Pancreas (tissue), 10 donors: ENCODE measurements around the gene CMTM6. TPM values are rescaled to one million over a fixed set of nuclear protein-coding genes. Genes with fewer than 3 reads are reported as not detected.
"Not testable (repeated sequence)": the region's sequence is repeated elsewhere in the genome, so short reads cannot be mapped to it uniquely, and the experiment has no call there.

Experiments
- ATAC-seq, 4 donors: fragments of 200-7000 bp; cut with Tn5 transposase; one replicate each; pipeline versions ENCODE4 v1.8.0 to v1.9.1; 2020; ENCODE audit warnings: mild to moderate bottlenecking in 4 of 4, moderate library complexity in 4 of 4
- DNase-seq, 6 donors: peaks; one replicate each; pipeline ENCODE4 v3.0.0-alpha.2; 2020
- FAIRE-seq: peaks from 2 replicates; lab custom pipeline; 2012; peaks lifted over from hg19 to GRCh38; lab: Jason Lieb, UNC
- H3K27ac ChIP-seq, 4 donors: fragments of 200-600 bp; sonication (generic); 1 replicate in 3 of 4; 2 replicates in 1 of 4; pipeline versions ENCODE4 v1.5.0 to v1.8.0; 2020
- H3K27me3 ChIP-seq, 4 donors: fragments of 200-600 bp; one replicate each; pipeline ENCODE4 v1.8.0; 2021
- H3K36me3 ChIP-seq, 3 donors: fragments of 200-600 bp; sonication (generic) in 1 of 3; one replicate each; pipeline versions ENCODE4 v1.5.0 to v1.8.0; 2020 to 2021
- H3K4me1 ChIP-seq, 3 donors: fragments of 200-600 bp; one replicate each; pipeline ENCODE4 v1.8.0; 2021
- H3K4me3 ChIP-seq, 4 donors: fragments of 200-600 bp; sonication (generic) in 2 of 4; one replicate each; pipeline versions ENCODE4 v1.5.0 to v1.8.0; 2020 to 2021
- H3K9me3 ChIP-seq, 4 donors: fragments of 200-600 bp; one replicate each; pipeline ENCODE4 v1.8.0; 2021
- WGBS, 2 donors: extraction: QIAGEN DNeasy Blood & Tissue Kit; methylation state at CpG; one replicate each; pipeline ENCODE4 v1.1.7; 2013; 5-methylcytosine and 5-hydroxymethylcytosine counted together
- intact Hi-C, 3 donors: fragments of 100-400 bp; cut with DNase I; formaldehyde crosslinking; loops; one replicate each; pipeline versions ENCODE4 v1.11.1 to v1.14.2; 2022
- polyA plus RNA-seq, 2 donors: library from polyadenylated mRNA; stranded (reverse); fragments of 200-250 nt; gene quantifications; one replicate each; pipeline ENCODE4 v1.2.3, GENCODE V29; 2013
- total RNA-seq, 6 donors: library from RNA; stranded (reverse); fragmentation: NEBNext Ultra II Directional in 4 of 6; extraction: Animal tissue kit (Norgen Biotek cat#: 25700) in 4 of 6; gene quantifications; one replicate each; pipeline versions ENCODE4 v1.2.1 to v1.2.4, GENCODE V29; 2021 to 2023
- TF ChIP-seq, protein P1 (sequence below), 4 donors: fragments of 200-600 bp; sonication (generic) in 3 of 4; IDR thresholded peaks; one replicate each; pipeline versions ENCODE4 v1.5.0 to v1.8.0; 2021; ENCODE audit warnings: antibody characterized with exemption in 4 of 4
- donor health status: healthy with polysubstance abuse.
- donor health status: DM: no; HTN: no; CAD: no; lungs with moderate emphysema.
- donor health status: DM: no; HTN: no; CAD: no.
- donor health status: control.
- donor health status: control.
- donor health status: Bipolar disorder and iron deficiency.
- donor health status: DM: yes; HTN: yes; CAD: no.
- donor health status: DM: no; HTN: no; CAD: no.
- donor health status: DM: no; HTN: no; CAD: no.
- donor health status: DM: yes; HTN: yes; CAD: no.

The CMTM6 gene
- total and polyA plus RNA-seq, 8 donors = 8.4 to 34.0 (median 13.7) TPM

DNA sequence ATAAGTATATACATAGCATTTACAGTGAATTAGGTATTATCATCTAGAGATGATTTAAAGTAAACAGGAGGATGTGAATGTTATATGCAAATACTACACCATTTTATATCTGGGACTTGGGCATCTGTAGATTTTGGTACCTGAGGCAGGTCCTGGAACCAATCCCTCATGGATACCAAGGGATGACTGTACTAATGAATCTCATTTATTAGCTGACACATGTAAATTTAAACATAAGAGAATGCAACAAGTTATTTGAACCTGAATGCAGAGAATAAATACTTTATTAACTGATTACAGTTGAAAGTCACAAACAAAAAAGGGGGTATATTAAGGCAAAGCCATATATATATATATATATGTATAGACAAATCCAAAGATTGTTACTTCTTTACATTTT, 23.1 kb upstream of the CMTM6 start:
- Histone ChIP-seq H3K9me3 (no peaks in the 10 kb centered on the region), H3K4me3 (no peak overlapping the region), H3K27ac (no peak overlapping the region), H3K36me3 (peaks cover 3 to 38% (median 20%) of the 10 kb centered on the region in 3 donors), H3K27me3 (no peaks in the 10 kb centered on the region), H3K4me1 (no peaks in the 10 kb centered on the region)
- ATAC-seq = no peak
- FAIRE-seq = no peak
- intact Hi-C loops = no loop called here
- no peak for DNase-seq
- TF ChIP-seq, protein P1, sequence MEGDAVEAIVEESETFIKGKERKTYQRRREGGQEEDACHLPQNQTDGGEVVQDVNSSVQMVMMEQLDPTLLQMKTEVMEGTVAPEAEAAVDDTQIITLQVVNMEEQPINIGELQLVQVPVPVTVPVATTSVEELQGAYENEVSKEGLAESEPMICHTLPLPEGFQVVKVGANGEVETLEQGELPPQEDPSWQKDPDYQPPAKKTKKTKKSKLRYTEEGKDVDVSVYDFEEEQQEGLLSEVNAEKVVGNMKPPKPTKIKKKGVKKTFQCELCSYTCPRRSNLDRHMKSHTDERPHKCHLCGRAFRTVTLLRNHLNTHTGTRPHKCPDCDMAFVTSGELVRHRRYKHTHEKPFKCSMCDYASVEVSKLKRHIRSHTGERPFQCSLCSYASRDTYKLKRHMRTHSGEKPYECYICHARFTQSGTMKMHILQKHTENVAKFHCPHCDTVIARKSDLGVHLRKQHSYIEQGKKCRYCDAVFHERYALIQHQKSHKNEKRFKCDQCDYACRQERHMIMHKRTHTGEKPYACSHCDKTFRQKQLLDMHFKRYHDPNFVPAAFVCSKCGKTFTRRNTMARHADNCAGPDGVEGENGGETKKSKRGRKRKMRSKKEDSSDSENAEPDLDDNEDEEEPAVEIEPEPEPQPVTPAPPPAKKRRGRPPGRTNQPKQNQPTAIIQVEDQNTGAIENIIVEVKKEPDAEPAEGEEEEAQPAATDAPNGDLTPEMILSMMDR (IDR thresholded peaks at IDR 0.05) = no peak

DNA sequence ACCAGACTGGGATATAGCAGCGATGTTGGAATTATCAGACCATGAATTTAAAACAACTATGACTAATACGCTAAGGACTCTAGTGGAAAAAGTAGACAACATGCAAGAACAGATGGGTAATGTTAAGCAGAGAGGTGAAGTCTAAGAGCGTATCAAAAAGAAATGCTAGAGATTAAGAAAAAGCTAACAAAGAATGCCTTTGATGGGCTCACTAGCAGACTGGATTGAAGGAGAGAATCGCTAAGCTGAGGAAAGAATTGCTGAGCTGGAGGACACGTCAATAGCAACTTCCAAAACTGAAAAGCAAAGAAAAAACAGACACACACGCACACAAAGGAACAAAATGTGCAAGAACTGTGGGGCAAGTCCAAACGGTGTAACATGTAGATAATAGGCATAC, 20.0 kb upstream of the CMTM6 start:
- TF ChIP-seq, protein P1 (IDR thresholded peaks at IDR 0.05) = no peak
- intact Hi-C loops = no loop called here
- 78 to 81% methylated on average over 7 of the region's 7 CpGs for WGBS, 2 donors
- peaks cover 3 to 19% (median 12%) of the 10 kb centered on the region in 3 donors for H3K36me3 ChIP-seq
- H3K4me3 ChIP-seq = no peak overlapping the region
- no peak for ATAC-seq
- H3K27me3 ChIP-seq = no peaks in the 10 kb centered on the region
- H3K4me1 ChIP-seq = no peaks in the 10 kb centered on the region
- DNase-seq = no peak
- H3K27ac ChIP-seq = no peak overlapping the region
- no peak for FAIRE-seq
- no peaks in the 10 kb centered on the region for H3K9me3 ChIP-seq

DNA sequence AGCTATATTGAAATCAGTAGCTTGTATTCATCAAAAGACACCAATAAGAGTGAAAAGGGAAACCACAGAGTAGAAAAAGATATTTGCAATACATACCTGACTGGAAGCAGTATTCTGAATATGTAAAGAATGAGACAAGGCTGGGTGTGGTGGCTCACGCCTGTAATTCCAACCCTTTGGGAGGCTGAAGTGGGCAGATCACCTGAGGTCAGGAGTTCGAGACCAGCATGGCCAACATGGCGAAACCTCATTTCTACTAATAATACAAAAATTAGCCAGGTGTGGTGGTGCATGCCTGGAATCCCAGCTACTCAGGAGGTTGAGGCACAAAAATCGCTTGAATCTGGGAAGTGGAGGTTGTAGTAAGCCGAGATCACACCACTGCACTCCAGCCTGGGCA, 16.3 kb upstream of the CMTM6 start:
- intact Hi-C loops, H3K4me1 ChIP-seq, ATAC-seq, H3K27me3 ChIP-seq, H3K4me3 ChIP-seq, H3K9me3 ChIP-seq, DNase-seq, FAIRE-seq, H3K36me3 ChIP-seq, H3K27ac ChIP-seq: not testable (repeated sequence)
- 93 to 98% methylated on average over 5 of the region's 5 CpGs for WGBS, 2 donors

DNA sequence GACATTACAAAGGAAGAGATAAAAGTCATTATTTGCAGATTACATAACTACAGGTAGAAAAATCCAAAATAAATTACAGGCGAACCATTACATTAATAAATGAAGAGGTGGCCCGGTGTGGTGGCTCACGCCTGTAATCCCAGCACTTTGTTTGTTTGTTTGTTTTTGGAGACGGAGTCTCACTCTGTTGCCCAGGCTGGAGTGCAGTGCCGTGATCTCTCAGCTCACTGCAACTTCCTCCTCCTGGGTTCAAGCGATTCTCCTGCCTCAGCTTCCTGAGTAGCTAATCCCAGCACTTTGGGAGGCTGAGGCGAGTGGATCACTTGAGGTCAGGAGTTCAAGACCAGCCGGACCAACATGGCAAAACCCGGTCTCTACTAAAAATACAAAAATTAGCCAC, 14.1 kb upstream of the CMTM6 start:
- ATAC-seq, FAIRE-seq, H3K27me3 ChIP-seq, H3K9me3 ChIP-seq, H3K36me3 ChIP-seq, H3K4me3 ChIP-seq, intact Hi-C loops, H3K4me1 ChIP-seq, DNase-seq: not testable (repeated sequence)
- peak overlapping the region in 1 of 4 donors; percentile 29 for H3K27ac ChIP-seq
- WGBS, 2 donors = 86 to 94% methylated on average over 9 of the region's 9 CpGs

DNA sequence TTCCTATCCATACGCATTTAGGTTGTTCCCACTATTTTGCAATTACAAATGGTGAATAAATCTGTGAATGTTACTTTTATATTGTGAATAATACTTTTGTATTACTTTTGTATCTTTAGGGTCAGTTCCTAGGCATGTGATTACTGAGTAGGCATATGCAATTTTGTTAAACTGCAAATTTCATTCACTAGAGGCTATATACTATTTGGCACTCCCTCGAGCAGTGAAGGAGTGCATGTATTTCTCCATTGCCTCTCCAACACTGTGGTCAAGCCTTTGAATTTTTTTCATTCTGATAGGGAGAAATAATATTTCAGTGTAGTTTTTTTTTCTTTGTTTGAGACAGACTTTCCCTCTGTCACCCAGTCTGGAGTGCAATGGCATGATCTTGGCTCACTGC, 8.4 kb upstream of the CMTM6 start:
- Histone ChIP-seq H3K9me3 (no peaks in the 10 kb centered on the region), H3K27me3 (no peaks in the 10 kb centered on the region), H3K36me3 (no peaks in the 10 kb centered on the region), H3K27ac (no peak overlapping the region), H3K4me1 (no peaks in the 10 kb centered on the region), H3K4me3 (no peak overlapping the region)
- intact Hi-C loops = loop anchor here in 1 of 3 donors (5.0 kb wide), 1 partner anchor 156 kb away; no protein-coding TSS in a partner anchor
- WGBS, 2 donors = 56 to 81% methylated on average over 2 of the region's 2 CpGs
- DNase-seq (no peak), ATAC-seq (no peak), FAIRE-seq (no peak)
- TF ChIP-seq, protein P1 (IDR thresholded peaks at IDR 0.05) = no peak

DNA sequence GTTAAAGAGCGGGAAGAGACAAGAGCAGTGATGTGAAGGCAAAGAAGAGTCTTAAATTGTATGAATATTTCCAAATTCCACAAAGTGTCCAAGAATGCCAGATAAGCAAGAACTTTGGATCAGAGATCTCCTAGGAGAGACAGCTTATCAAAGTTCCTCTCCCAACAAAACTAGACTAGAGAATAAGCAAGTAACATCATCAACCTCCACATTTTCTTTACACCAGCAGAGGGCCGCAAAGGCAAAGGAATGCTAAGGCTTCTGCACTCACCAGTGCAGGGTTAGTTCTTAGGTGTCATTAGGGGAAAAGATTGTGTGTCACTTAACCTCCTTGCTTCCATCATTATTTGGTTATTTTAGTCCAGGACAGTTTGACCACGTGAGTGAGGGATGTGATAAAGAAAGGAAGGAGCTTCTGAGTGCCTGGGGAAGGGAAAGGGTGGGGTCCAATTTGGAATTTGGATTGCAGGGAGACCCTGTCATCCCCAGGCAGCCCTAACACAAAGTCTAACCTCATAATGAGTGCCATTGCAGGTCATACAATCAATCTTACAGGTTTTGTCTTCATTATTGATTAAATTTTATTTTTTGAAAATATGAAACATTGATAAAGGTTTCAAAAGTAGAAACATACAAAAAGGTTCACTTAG, 7.5 kb upstream of the CMTM6 start:
- intact Hi-C loops = loop anchor here in 1 of 3 donors (5.0 kb wide), 1 partner anchor 157 kb away; no protein-coding TSS in a partner anchor
- Histone ChIP-seq H3K9me3 (no peaks in the 10 kb centered on the region), H3K27ac (no peak overlapping the region), H3K36me3 (no peaks in the 10 kb centered on the region), H3K4me3 (no peak overlapping the region), H3K4me1 (no peaks in the 10 kb centered on the region), H3K27me3 (no peaks in the 10 kb centered on the region)
- WGBS, 2 donors = 33 to 34% methylated on average over 3 of the region's 3 CpGs
- TF ChIP-seq, protein P1 (IDR thresholded peaks at IDR 0.05) = peak in 3 of 4 donors; percentile 46 to 51 (median 48)
- ATAC-seq (peak; percentile 80 to 98 (median 97)), FAIRE-seq (peak; percentile 57), DNase-seq (peak in 3 of 6 donors; percentile 28 to 71 (median 57))
